ENCODE results near the gene FCRL1.

FCRL1 gene

GRCh38 chr1:157798211-157798610 is 21.7 kb downstream of the FCRL1 start:
- DNase-seq = no peak

- no peak for DNase-seq
These were observed 34.7 kb downstream of the FCRL1 start for GRCh38 chr1:157785248-157785647.

GRCh38 chr1:157784801-157785200 is 35.1 kb downstream of the FCRL1 start:
- DNase-seq = no peak

GRCh38 chr1:157782931-157783330 is 37.0 kb downstream of the FCRL1 start:
- DNase-seq = peak in 1 of 2 donors; percentile 17

GRCh38 chr1:157781048-157781447 is 38.9 kb downstream of the FCRL1 start:
- no peak for DNase-seq

- no peak for DNase-seq
These were observed 42.9 kb downstream of the FCRL1 start, which contains the start of gene FCRL2 for GRCh38 chr1:157776971-157777391. TSS of gene FCRL2 (minus strand) at chr1:157777132. CDS start at chr1:157777073, 59 bp downstream.

GRCh38 chr1:157775101-157775870 is 44.6 kb downstream of the FCRL1 start:
- no peak for DNase-seq

GRCh38 chr1:157774412-157774811 is 45.5 kb downstream of the FCRL1 start:
- DNase-seq = no peak

GRCh38 chr1:157773493-157774350 is 46.2 kb downstream of the FCRL1 start:
- DNase-seq = no peak

GRCh38 chr1:157771661-157772425 is 48.1 kb downstream of the FCRL1 start:
- DNase-seq = peak in 1 of 2 donors; percentile 79

- DNase-seq = no peak
These were observed 49.4 kb downstream of the FCRL1 start for GRCh38 chr1:157770442-157771043.

- no peak for DNase-seq
These were observed 53.1 kb downstream of the FCRL1 start for GRCh38 chr1:157766792-157767191.

GRCh38 chr1:157758018-157758417 is 61.9 kb downstream of the FCRL1 start:
- DNase-seq = no peak

GRCh38 chr1:157753611-157754010 is 66.3 kb downstream of the FCRL1 start:
- no peak for DNase-seq

- DNase-seq = no peak
These were observed 68.6 kb downstream of the FCRL1 start for GRCh38 chr1:157751283-157751682.

GRCh38 chr1:157748262-157748817 is 71.6 kb downstream of the FCRL1 start:
- no peak for DNase-seq
